HCT116 (cell line): ENCODE results near the gene THTPA.

ENCODE experiments used
- EZH2 ChIP-seq: fragments of 200-600 bp; sonication (generic); IDR thresholded peaks from 2 replicates; pipeline ENCODE4 v1.6.1; 2017; ENCODE audit warnings: antibody characterized with exemption, mixed run types
- POLR2A ChIP-seq: IDR thresholded peaks from 2 replicates; pipeline ENCODE4 v1.7.0; 2011; ENCODE audit warnings: borderline replicate concordance; ENCODE audit not compliant: insufficient read depth, insufficient read length; ENCODE audit errors: extremely low read depth
- SRF ChIP-seq: IDR thresholded peaks from 2 replicates; pipeline ENCODE4 v1.6.1; 2012; ENCODE audit warnings: low read depth
- ZNF274 ChIP-seq: fragments of 200-500 bp; sonication (Bioruptor generic); IDR thresholded peaks from 2 replicates; pipeline ENCODE4 v1.6.1; 2014; ENCODE audit warnings: mild to moderate bottlenecking, low read depth, low read length, inconsistent platforms
- TF ChIP-seq, protein P1 (sequence below): IDR thresholded peaks from 2 replicates; pipeline ENCODE4 v1.6.1; 2012; ENCODE audit warnings: low read depth
- TF ChIP-seq, protein P2 (sequence below), 3 experiments: fragments of 200-600 bp in 1 of 3; sonication (generic) in 1 of 3; IDR thresholded peaks in 2 of 3; conservative IDR thresholded peaks in 1 of 3; 2 replicates each; pipeline ENCODE4 v1.5.1; 2012 to 2017; ENCODE audit warnings: low read depth in 2 of 3, low read length in 2 of 3, antibody characterized with exemption in 1 of 3, borderline replicate concordance in 1 of 3, control low read depth in 1 of 3, mild to moderate bottlenecking in 1 of 3, mixed read lengths in 1 of 3, mixed run types in 1 of 3, moderate library complexity in 1 of 3; ENCODE audit not compliant: insufficient read depth in 1 of 3

GRCh38 chr14:23545740-23546365 lies 10.2 kb upstream of the THTPA start:
- TF ChIP-seq, protein P1, sequence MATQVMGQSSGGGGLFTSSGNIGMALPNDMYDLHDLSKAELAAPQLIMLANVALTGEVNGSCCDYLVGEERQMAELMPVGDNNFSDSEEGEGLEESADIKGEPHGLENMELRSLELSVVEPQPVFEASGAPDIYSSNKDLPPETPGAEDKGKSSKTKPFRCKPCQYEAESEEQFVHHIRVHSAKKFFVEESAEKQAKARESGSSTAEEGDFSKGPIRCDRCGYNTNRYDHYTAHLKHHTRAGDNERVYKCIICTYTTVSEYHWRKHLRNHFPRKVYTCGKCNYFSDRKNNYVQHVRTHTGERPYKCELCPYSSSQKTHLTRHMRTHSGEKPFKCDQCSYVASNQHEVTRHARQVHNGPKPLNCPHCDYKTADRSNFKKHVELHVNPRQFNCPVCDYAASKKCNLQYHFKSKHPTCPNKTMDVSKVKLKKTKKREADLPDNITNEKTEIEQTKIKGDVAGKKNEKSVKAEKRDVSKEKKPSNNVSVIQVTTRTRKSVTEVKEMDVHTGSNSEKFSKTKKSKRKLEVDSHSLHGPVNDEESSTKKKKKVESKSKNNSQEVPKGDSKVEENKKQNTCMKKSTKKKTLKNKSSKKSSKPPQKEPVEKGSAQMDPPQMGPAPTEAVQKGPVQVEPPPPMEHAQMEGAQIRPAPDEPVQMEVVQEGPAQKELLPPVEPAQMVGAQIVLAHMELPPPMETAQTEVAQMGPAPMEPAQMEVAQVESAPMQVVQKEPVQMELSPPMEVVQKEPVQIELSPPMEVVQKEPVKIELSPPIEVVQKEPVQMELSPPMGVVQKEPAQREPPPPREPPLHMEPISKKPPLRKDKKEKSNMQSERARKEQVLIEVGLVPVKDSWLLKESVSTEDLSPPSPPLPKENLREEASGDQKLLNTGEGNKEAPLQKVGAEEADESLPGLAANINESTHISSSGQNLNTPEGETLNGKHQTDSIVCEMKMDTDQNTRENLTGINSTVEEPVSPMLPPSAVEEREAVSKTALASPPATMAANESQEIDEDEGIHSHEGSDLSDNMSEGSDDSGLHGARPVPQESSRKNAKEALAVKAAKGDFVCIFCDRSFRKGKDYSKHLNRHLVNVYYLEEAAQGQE = no peak
- TF ChIP-seq POLR2A (no peak), SRF (no peak), ZNF274 (no peak), EZH2 (no peak)
- TF ChIP-seq, protein P2, sequence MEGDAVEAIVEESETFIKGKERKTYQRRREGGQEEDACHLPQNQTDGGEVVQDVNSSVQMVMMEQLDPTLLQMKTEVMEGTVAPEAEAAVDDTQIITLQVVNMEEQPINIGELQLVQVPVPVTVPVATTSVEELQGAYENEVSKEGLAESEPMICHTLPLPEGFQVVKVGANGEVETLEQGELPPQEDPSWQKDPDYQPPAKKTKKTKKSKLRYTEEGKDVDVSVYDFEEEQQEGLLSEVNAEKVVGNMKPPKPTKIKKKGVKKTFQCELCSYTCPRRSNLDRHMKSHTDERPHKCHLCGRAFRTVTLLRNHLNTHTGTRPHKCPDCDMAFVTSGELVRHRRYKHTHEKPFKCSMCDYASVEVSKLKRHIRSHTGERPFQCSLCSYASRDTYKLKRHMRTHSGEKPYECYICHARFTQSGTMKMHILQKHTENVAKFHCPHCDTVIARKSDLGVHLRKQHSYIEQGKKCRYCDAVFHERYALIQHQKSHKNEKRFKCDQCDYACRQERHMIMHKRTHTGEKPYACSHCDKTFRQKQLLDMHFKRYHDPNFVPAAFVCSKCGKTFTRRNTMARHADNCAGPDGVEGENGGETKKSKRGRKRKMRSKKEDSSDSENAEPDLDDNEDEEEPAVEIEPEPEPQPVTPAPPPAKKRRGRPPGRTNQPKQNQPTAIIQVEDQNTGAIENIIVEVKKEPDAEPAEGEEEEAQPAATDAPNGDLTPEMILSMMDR (IDR thresholded peaks at IDR 0.05 in 2 of 3, conservative IDR thresholded peaks at IDR 0.05 in 1 of 3; ENCODE audit: borderline replicate concordance in 1 of 3, insufficient read depth in 1 of 3, low read depth in 2 of 3, low read length in 2 of 3) = no peak
